GM10847 (cell line): Measurements from ENCODE around the gene SNAP29.

Source experiments
- POLR2A ChIP-seq: IDR thresholded peaks from 2 replicates; pipeline ENCODE4 v1.6.1; 2011; ENCODE audit not compliant: insufficient read length; ENCODE audit errors: extremely low read depth

Gene SNAP29

DNA sequence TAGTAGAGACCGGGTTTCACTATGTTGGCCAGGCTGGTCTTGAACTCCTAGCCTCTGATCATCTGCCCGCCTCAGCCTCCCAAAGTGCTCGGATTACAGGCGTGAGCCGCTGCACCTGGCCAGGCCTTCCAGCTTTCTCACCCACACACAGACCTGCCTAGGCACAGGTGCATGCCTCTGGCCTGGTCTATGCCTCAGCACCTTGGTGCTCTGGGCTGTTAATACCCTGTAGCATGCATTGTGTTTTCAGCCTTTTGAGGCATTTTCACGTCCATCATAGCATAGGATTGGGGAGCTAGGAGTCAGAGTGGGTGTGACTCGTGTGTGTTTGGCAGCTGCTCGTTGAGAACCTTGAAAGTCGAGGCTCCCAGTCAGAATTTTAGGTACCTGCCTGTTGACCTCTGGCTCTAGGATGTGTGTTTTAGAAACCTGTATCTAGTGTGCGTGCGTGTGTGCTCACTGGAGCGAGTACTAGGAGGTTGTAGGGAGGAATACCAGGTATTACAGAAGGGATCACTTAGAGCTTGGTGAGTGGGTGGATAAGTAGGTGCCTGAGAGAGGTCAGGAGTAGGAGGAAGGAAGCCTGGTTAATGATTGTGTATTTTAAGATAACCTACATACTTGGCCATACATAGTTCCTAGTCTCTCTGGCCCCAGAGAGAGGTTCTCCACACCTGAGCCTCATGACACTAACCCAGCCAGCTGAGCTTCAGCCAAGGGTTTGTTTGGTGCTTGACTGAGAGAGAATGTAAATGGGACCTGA, 78.4 kb downstream of the SNAP29 start:
- no peak for TF ChIP-seq POLR2A

DNA sequence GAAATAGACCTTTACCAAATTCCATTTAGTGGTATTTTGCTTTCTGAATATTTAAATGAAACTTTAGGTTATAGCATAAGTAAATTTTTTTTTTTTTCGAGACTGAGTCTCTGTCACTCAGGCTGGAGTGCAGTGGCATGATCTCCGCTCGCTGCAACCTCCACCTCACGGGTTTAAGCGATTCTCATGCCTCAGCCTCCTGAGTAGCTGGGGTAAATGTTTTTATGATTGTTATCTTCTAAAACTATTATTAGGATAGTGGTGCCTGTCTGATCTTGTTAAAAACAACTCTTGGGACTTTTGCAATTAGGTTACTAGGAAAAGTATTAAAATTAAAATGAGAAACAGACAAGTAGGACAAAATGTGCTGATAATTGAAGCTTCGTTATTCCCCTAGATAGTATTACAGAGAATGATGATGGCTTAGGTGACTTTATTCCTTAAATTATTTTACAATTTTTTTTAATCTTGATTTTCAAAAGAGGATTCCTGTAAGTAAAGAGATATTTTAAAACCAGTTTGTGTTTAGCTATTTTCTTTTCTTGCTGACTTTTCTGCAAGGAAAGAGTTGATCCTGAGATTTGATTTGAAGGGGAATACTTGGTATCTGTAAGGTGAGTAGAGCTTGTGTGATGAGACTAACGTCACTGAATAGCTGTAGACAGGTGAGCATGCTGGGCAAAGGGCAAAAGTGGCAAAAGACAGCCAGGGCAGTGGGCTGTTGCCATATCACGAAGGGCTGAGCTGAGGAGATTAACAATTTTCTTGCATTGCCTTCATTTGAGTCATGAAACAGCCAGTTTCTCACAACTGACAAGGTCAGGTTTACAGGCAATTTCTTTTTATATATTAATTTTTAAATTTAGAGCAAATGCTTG, 79.2 kb downstream of the SNAP29 start:
- TF ChIP-seq POLR2A, result no peak

DNA sequence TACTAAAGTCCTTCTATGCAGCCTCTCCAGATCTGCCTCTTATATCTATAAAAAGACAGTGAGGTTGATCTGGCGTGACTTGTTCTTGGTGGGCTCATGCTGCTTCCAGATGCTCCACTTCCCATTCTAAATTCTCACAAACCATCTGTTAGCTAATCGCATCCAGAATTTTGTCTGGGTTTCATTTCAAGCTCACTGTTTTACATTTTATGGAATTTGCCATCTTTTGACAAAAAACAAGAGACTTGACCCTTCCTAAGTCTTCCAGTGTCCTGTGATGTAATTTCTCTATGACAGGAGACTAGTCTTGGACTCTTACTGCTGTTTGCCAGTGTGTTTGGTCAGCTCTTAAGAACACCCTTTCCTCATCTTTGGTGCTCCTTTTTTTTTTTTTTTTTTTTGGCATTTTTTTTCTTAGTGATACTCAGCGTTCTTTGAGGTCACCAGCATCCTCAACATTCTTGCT, 81.4 kb downstream of the SNAP29 start:
- TF ChIP-seq POLR2A, result no peak
